Measurements from ENCODE around the gene DPYSL4. TPM values are rescaled to one million over a fixed set of nuclear protein-coding genes. Genes with fewer than 3 reads are reported as not detected.

The DPYSL4 gene
- total RNA-seq, 2 experiments from 2014 or later: 5.2 to 8.5 TPM

DNA sequence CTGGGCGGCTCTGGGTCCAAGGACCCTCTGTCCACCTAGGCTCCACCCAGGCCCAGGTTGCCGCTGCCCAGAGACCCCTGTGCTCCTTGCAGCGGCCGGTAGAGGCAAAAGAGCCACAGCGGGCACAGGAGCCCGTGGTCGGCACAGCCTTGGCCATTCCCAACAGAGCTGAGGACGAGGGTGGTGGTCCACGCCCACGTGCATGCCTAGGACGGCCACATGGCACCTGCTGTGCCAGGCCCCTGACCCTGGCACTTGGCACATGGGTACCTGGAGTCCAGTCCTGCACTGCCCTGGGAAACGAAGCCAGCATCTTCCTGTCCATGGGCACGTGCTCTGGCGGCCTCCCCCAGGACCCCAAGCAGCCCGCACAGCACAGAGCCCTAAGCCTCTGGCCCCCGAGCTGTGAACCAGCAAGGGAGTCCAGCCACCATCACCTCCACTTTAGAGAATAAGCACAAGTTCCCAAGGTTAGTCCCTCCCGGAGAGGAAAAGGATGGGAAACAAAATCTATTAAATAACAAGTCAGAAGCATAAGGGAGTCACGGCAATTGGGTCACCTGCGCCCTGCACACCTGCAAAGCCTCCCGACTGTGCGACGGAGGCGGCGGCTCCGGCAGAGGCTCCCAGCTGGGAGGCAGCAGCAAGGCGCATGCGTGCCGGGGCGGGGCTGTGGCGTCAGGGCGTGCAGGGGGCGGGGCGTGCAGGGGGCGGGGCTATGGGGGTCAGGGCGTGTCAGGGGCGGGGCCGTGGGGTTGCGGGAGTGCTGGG, 61.9 kb downstream of the DPYSL4 start:
- Mint-ChIP-seq H3K36me3 (no peaks in the 10 kb centered on the region), H3K9me3 (no peaks in the 10 kb centered on the region), H3K27me3 (no peaks in the 10 kb centered on the region), H3K27ac (no peak overlapping the region), H3K4me3 (peak overlapping the region; percentile 20), H3K4me1 (no peaks in the 10 kb centered on the region)
- ATAC-seq (ENCODE audit: low read depth) (peak; percentile 53), DNase-seq (peak; percentile 71)
- POLR2A ChIA-PET: no interaction called here

DNA sequence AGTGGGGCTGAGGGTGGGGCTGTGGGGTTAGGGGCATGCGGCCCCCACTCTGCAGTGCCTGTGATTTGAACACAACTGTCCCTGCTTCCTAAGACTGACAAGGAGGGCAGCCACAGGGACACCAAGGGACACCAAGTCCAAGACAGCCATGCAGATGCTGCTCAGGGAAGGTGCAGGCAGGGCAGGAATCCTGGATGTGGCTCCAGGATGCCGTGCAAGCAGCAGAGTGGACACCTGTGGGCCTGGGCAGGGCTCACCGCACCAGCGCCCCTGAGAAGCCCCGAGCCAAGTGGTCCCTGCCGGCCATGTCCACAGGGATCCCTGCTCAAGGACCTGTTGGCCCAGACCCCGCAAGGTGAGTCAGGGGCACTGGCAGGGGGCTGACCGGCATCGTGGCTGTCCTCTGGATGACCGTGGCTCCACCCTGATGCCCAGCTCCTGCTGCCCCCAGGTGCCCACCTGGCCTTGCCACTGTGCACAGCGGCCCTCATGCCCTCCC, 62.5 kb downstream of the DPYSL4 start:
- H3K9me3 Mint-ChIP-seq: no peaks in the 10 kb centered on the region
- no peak overlapping the region for H3K27ac Mint-ChIP-seq
- POLR2A ChIA-PET: no interaction called here
- no peaks in the 10 kb centered on the region for H3K36me3 Mint-ChIP-seq
- ATAC-seq (ENCODE audit: low read depth) (no peak), DNase-seq (no peak)
- H3K4me3 Mint-ChIP-seq: no peak overlapping the region
- no peaks in the 10 kb centered on the region for H3K4me1 Mint-ChIP-seq
- H3K27me3 Mint-ChIP-seq: no peaks in the 10 kb centered on the region

DNA sequence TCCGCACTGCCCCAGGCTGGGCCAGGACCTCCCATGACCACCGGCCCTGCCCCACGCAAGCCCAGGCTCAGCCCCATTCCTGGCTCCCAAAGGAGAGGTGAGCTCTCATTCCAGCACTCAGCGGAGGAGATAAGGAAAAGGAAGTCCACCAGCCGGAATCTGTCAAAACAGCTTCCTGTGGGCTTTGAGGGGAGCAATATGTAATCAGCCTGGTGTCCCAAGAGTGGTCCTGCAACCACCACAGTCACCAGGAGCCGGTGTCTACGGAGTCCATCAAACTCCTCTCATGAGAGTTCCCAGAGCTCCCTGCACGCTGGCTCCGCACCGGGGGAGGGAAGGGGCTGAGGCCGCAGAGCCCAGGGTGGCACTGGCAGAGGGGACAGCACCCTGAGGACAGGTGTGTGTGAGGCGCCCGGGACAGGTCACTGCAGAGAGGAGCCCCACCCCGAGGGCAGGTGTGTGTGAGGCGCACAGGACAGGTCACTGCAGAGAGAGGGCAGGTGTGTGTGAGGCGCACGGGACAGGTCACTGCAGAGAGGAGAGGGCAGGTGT, 63.2 kb downstream of the DPYSL4 start:
- H3K27me3 Mint-ChIP-seq: no peaks in the 10 kb centered on the region
- POLR2A ChIA-PET: no interaction called here
- no peaks in the 10 kb centered on the region for H3K4me1 Mint-ChIP-seq

DNA sequence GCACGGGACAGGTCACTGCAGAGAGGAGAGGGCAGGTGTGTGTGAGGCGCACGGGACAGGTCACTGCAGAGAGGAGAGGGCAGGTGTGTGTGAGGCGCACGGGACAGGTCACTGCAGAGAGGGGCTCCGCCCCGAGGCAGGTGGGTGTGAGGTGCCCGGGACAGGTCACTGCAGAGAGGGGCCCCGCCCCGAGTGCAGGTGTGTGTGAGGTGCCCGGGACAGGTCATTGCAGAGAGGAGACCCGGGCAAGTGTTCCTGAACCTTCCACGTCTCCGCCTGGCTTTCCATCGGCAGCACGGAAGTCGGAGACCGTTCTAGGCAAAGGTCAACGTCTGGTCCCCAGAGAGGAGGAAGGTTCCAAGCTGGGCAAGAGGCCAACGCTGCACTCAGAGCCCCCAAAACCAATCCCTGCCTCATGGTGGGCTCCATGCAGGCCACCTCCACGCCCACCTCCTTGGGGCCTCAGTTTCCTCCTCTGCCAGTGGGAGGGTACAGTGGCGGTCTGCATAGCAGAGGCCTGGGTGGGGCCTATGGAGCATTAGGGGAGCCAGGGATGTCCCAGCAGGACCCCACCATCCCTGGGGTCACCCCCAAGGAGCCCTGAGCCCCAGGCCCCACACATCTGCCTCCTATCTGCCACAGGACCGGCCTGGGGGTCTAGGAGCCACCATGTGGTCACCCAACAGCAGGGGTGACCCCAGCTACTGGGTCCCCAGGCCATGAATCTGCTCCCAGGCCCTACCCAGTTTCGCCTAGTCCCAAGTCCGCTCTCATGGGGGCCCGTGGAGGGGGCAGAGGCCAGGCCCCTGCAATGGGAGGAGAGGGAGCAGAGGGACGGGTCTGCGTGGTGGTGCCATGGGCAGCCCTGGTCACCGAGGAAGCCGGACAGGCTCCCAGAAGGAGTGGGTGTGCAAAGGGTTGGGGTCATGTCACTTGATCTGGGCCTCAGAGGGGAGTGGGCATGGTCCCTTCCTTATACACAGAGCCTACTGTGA, 64.0 kb downstream of the DPYSL4 start:
- Mint-ChIP-seq H3K36me3 (no peaks in the 10 kb centered on the region), H3K9me3 (no peaks in the 10 kb centered on the region), H3K27ac (no peak overlapping the region), H3K4me1 (no peaks in the 10 kb centered on the region), H3K4me3 (no peak overlapping the region), H3K27me3 (no peaks in the 10 kb centered on the region)
- ATAC-seq (ENCODE audit: low read depth) (no peak), DNase-seq (no peak)
- POLR2A ChIA-PET: no interaction called here

More for the DNA sequence above, 63.2 kb downstream of the DPYSL4 start:
- ATAC-seq (ENCODE audit: low read depth) (no peak), DNase-seq (no peak)
- Mint-ChIP-seq H3K27ac (no peak overlapping the region), H3K36me3 (no peaks in the 10 kb centered on the region), H3K9me3 (no peaks in the 10 kb centered on the region), H3K4me3 (no peak overlapping the region)

DNA sequence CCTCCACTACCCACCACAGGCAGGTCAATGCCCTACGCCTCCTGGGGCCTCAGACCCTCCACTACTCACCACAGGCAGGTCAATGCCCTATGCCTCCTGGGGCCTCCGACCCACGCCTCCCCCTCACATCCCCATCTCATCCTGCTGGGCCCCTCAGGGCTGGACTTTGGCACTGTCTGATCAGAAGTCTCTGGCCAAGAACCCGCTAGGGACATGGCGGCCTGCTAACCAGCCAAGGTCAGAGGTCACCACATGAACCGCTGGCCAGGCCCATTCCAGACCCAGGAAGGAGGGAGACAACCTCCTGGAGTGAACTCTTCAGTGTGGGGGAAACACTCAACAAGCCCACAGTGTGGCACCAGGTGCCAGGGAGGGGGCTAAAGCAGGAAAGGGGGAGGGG, 65.2 kb downstream of the DPYSL4 start:
- POLR2A ChIA-PET: interaction anchor here (1.2 kb wide), 1 partner anchor 43 kb away, joined by 3 read pairs; no protein-coding TSS in a partner anchor
- DNase-seq: no peak
- H3K27me3 Mint-ChIP-seq: no peaks in the 10 kb centered on the region
- no peaks in the 10 kb centered on the region for H3K9me3 Mint-ChIP-seq
- H3K4me1 Mint-ChIP-seq: peaks cover 1% of the 10 kb centered on the region
- no peak overlapping the region for H3K27ac Mint-ChIP-seq
- ATAC-seq (ENCODE audit: low read depth): no peak
- H3K4me3 Mint-ChIP-seq: no peak overlapping the region
- no peaks in the 10 kb centered on the region for H3K36me3 Mint-ChIP-seq

DNA sequence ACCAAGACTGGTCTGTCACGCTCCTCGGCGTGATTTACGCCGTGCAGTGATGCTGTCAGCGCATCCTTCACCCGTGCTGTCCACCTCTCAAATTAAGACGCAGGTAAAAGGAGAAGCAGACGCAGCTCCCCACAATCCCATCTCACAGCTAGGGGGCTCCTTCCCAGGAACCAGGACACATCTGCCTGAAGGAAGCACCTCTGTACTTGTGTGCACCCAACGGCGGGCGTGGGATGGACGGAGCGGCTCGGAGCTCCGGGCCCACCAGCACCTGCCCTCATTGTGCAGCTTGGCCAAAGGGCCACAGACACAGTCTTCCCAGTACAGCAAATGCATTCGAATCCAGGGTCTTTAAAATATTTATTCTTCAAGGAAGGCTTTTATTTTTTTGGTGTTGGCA, 65.7 kb downstream of the DPYSL4 start:
- ATAC-seq (ENCODE audit: low read depth) (no peak), DNase-seq (no peak)
- no peak overlapping the region for H3K27ac Mint-ChIP-seq
- peaks cover 1% of the 10 kb centered on the region for H3K4me1 Mint-ChIP-seq
- no peaks in the 10 kb centered on the region for H3K36me3 Mint-ChIP-seq
- no peaks in the 10 kb centered on the region for H3K9me3 Mint-ChIP-seq
- no peaks in the 10 kb centered on the region for H3K27me3 Mint-ChIP-seq
- POLR2A ChIA-PET: interaction anchor here (1.2 kb wide), 1 partner anchor 43 kb away, joined by 3 read pairs; no protein-coding TSS in a partner anchor
- H3K4me3 Mint-ChIP-seq: no peak overlapping the region

DNA sequence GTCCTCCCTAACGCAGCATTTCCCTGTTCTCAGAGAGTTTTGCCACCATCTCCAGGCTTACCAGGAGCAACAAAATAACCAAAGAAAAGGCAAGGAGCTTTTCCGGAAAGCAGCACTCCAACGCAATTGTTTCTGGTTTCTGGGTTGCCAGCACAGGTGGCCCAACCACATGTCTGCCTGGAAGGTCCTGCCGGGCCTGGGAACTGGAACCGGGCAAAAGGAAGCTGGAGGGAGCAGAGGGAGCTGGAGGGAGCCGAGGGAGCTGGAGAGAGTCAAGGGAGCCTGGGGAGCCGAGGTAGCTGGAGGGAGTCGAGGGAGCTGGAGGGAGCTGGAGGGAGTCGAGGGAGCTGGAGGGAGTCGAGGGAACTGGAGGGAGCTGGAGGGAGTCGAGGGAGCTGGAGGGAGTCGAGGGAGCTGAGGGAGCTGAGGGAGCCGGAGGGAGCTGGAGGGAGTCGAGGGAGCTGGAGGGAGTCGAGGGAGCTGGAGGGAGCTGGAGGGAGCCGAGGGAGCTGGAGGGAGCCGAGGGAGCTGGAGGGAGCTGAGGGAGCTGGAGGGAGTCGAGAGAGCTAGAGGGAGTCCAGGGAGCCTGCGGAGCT, 66.4 kb downstream of the DPYSL4 start:
- Mint-ChIP-seq H3K36me3 (no peaks in the 10 kb centered on the region), H3K27me3 (no peaks in the 10 kb centered on the region), H3K9me3 (no peaks in the 10 kb centered on the region), H3K4me3 (no peak overlapping the region), H3K27ac (no peak overlapping the region), H3K4me1 (peaks cover 1% of the 10 kb centered on the region)
- ATAC-seq (ENCODE audit: low read depth) (no peak), DNase-seq (no peak)
- POLR2A ChIA-PET: interaction anchor here (1.2 kb wide), 1 partner anchor 42 kb away, joined by 3 read pairs; no protein-coding TSS in a partner anchor

DNA sequence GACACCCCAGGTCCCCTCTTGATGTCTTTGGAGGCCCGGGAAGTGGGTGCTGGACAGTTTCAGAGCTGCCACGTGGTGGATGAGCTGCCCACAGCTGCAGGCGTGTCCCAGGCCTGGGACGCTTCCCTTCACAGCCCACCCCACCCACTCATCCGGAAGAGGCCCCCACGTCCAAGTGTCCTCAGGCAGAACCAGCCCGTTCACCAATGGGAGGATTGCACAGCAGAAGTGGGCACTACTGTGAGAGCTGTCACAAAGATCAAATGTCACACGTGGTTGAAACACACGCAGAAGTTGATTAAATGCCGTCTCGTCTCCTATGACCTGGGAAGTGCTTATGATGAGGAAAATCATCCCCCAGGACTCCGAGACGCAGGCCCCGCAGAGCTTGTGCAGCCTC, 68.1 kb downstream of the DPYSL4 start:
- POLR2A ChIA-PET: no interaction called here
- Mint-ChIP-seq H3K36me3 (no peaks in the 10 kb centered on the region), H3K9me3 (no peaks in the 10 kb centered on the region), H3K4me3 (no peak overlapping the region), H3K4me1 (peaks cover 1% of the 10 kb centered on the region), H3K27ac (no peak overlapping the region), H3K27me3 (no peaks in the 10 kb centered on the region)
- ATAC-seq (ENCODE audit: low read depth) (no peak), DNase-seq (no peak)

Other genes starting within 250 kb of the DPYSL4 start
- gene BNIP3, start 205.0 kb upstream of the DPYSL4 start, total RNA-seq: 10 to 100 TPM; 67.0 to 69.4 TPM
- under 1 TPM; 0.17 to 0.28 TPM for gene JAKMIP3, start 121.0 kb upstream of the DPYSL4 start, total RNA-seq
- 10 to 100 TPM; 12.5 TPM for gene STK32C, start 121.0 kb downstream of the DPYSL4 start, total RNA-seq
- 1 to 10 TPM; 4.7 to 6.3 TPM for gene LRRC27, start 145.2 kb downstream of the DPYSL4 start, total RNA-seq
- gene PWWP2B, start 210.3 kb downstream of the DPYSL4 start, total RNA-seq: 10 to 100 TPM; 16.6 to 17.1 TPM